HG02678 (cell line): ENCODE results near the gene DNAJC16.
"Not testable (repeated sequence)": the region's sequence is repeated elsewhere in the genome, so short reads cannot be mapped to it uniquely, and the experiment has no call there.

Experiments
- ATAC-seq: cut with Tn5 transposase; IDR thresholded peaks from one replicate; pipeline ENCODE4 v1.9.1; 2021; ENCODE audit warnings: mild to moderate bottlenecking, moderate library complexity; ENCODE audit not compliant: unreplicated experiment

DNAJC16 gene

GRCh38 chr1:15578921-15579682, 52.5 kb downstream of the DNAJC16 start:
- ATAC-seq = peak; percentile 33

GRCh38 chr1:15579683-15580047, 53.0 kb downstream of the DNAJC16 start:
- ATAC-seq = peak; percentile 42

GRCh38 chr1:15583016-15583706, 56.5 kb downstream of the DNAJC16 start:
- no peak for ATAC-seq

GRCh38 chr1:15584489-15585363, 58.1 kb downstream of the DNAJC16 start, which contains the start of gene AGMAT:
Gene AGMAT, minus strand, starts transcription at chr1:15585051. Its CDS starts 84 bp downstream, at chr1:15584967.
- ATAC-seq = peak; percentile 57

GRCh38 chr1:15592285-15592684, 65.6 kb downstream of the DNAJC16 start:
- ATAC-seq = no peak

GRCh38 chr1:15595809-15596617, 69.4 kb downstream of the DNAJC16 start:
- ATAC-seq = no peak

- ATAC-seq = no peak
Observed at GRCh38 chr1:15598436-15598835, 71.8 kb downstream of the DNAJC16 start.

GRCh38 chr1:15603050-15603965, 76.7 kb downstream of the DNAJC16 start:
- ATAC-seq = peak; percentile 96

GRCh38 chr1:15603966-15604282, 77.3 kb downstream of the DNAJC16 start:
- not testable (repeated sequence) for ATAC-seq

GRCh38 chr1:15604400-15604799, 77.8 kb downstream of the DNAJC16 start:
- not testable (repeated sequence) for ATAC-seq

GRCh38 chr1:15605398-15606383, 79.0 kb downstream of the DNAJC16 start:
- no peak for ATAC-seq

GRCh38 chr1:15609631-15610030, 83.0 kb downstream of the DNAJC16 start:
- no peak for ATAC-seq

GRCh38 chr1:15610167-15610566, 83.5 kb downstream of the DNAJC16 start:
- ATAC-seq = no peak

- peak; percentile 9 for ATAC-seq
Observed at GRCh38 chr1:15616373-15617172, 89.9 kb downstream of the DNAJC16 start.

- ATAC-seq = peak; percentile 79
Observed at GRCh38 chr1:15617173-15618076, 90.8 kb downstream of the DNAJC16 start, which contains the start of gene DDI2. Gene DDI2, plus strand, starts transcription at chr1:15617458. Its CDS starts 213 bp downstream, at chr1:15617671.

GRCh38 chr1:15618077-15618654, 91.5 kb downstream of the DNAJC16 start:
- ATAC-seq = peak; percentile 30
